ENCODE data around the gene HBM. TPM values are rescaled to one million over a fixed set of nuclear protein-coding genes. Genes with fewer than 3 reads are reported as not detected.

The HBM gene
- total and polyA plus RNA-seq, 8 donors, result not detected

- DNase-seq (no peak), FAIRE-seq (no peak), ATAC-seq (no peak)
- intact Hi-C loops (cut with DNase I), result no loop called here
- H3K27ac ChIP-seq, result no peak overlapping the region
- peaks cover 10 to 14% (median 10%) of the 10 kb centered on the region in 3 donors for H3K4me1 ChIP-seq
- H3K4me3 ChIP-seq, result no peak overlapping the region
- no peaks in the 10 kb centered on the region for H3K36me3 ChIP-seq
- no peaks in the 10 kb centered on the region for H3K9me3 ChIP-seq
- TF ChIP-seq CTCF (IDR thresholded peaks at IDR 0.05), result no peak
- 5 to 6% methylated on average over 13 of the region's 13 CpGs for WGBS, 2 donors
- peaks cover 3 to 28% (median 12%) of the 10 kb centered on the region in 4 donors for H3K27me3 ChIP-seq
Observed at GRCh38 chr16:177394-177822, 11.6 kb downstream of the HBM start.

DNA sequence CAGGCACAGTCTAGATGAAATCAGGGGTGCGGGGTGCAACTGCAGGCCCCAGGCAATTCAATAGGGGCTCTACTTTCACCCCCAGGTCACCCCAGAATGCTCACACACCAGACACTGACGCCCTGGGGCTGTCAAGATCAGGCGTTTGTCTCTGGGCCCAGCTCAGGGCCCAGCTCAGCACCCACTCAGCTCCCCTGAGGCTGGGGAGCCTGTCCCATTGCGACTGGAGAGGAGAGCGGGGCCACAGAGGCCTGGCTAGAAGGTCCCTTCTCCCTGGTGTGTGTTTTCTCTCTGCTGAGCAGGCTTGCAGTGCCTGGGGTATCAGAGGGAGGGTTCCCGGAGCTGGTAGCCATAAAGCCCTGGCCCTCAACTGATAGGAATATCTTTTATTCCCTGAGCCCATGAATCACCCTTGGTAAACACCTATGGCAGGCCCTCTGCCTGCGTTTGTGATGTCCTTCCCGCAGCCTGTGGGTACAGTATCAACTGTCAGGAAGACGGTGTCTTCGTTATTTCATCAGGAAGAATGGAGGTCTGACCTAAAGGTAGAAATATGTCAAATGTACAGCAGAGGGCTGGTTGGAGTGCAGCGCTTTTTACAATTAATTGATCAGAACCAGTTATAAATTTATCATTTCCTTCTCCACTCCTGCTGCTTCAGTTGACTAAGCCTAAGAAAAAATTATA is 12.3 kb downstream of the HBM start:
- Histone ChIP-seq H3K36me3 (no peaks in the 10 kb centered on the region), H3K4me1 (peaks cover 10 to 14% (median 10%) of the 10 kb centered on the region in 3 donors), H3K27ac (no peak overlapping the region), H3K9me3 (no peaks in the 10 kb centered on the region), H3K27me3 (peaks cover 3 to 28% (median 12%) of the 10 kb centered on the region in 4 donors), H3K4me3 (no peak overlapping the region)
- ATAC-seq (no peak), FAIRE-seq (no peak), DNase-seq (no peak)
- intact Hi-C loops (cut with DNase I), result no loop called here
- WGBS, 2 donors, result 46 to 58% methylated on average over 11 of the region's 11 CpGs
- TF ChIP-seq CTCF (IDR thresholded peaks at IDR 0.05), result no peak

GRCh38 chr16:178668-179015 is 12.9 kb downstream of the HBM start:
- no peak for ATAC-seq
- no peaks in the 10 kb centered on the region for H3K9me3 ChIP-seq
- intact Hi-C loops (cut with DNase I), result no loop called here
- H3K36me3 ChIP-seq, result no peaks in the 10 kb centered on the region
- TF ChIP-seq CTCF (IDR thresholded peaks at IDR 0.05), result no peak
- no peak overlapping the region for H3K4me3 ChIP-seq
- no peak for FAIRE-seq
- H3K4me1 ChIP-seq, result peaks cover 10 to 14% (median 10%) of the 10 kb centered on the region in 3 donors
- H3K27ac ChIP-seq, result no peak overlapping the region
- WGBS, 2 donors, result 70 to 84% methylated on average over 11 of the region's 11 CpGs
- peaks cover 3 to 28% (median 12%) of the 10 kb centered on the region in 4 donors for H3K27me3 ChIP-seq
- no peak for DNase-seq

- TF ChIP-seq CTCF (IDR thresholded peaks at IDR 0.05), result no peak
- H3K9me3 ChIP-seq, result no peaks in the 10 kb centered on the region
- DNase-seq (no peak), FAIRE-seq (no peak), ATAC-seq (no peak)
- no peaks in the 10 kb centered on the region for H3K36me3 ChIP-seq
- no peak overlapping the region for H3K4me3 ChIP-seq
- intact Hi-C loops (cut with DNase I), result no loop called here
- no peak overlapping the region for H3K27ac ChIP-seq
- peaks cover 3 to 28% (median 12%) of the 10 kb centered on the region in 4 donors for H3K27me3 ChIP-seq
- WGBS, 2 donors, result 65 to 73% methylated on average over 17 of the region's 17 CpGs
- peaks cover 10 to 14% (median 10%) of the 10 kb centered on the region in 3 donors for H3K4me1 ChIP-seq
Observed at GRCh38 chr16:179211-180092, 13.7 kb downstream of the HBM start.
